ENCODE measurements around the gene OGDH. TPM values are rescaled to one million over a fixed set of nuclear protein-coding genes. Genes with fewer than 3 reads are reported as not detected.

Gene OGDH
- total and polyA plus RNA-seq, 10 of the 15 experiments (the other 5 are each of a cell fraction or from before 2014, with no cell fraction given), result 4.1 to 103 (median 48.4) TPM

DNA sequence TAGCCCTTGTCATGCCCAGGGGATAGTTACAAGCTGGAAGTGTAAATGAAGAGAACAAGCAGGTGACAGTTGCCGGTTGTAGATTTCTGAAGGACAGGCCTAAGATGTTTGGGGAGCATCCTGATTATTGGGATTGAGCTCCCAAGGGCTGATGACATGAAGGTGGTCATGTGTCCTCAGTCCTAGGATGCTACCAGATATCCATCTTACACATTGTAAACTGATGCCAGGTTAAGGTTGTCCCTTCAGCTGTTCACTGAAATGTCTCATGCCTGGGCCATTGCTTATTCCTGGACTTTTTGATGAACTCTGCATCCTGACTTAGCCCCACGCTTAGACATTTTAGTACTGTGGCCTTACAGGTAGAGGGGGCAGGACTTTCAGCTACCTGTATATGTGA is 143.6 kb downstream of the OGDH start:
- DNase-seq (ENCODE audit: low read depth, low spot score), result no peak
- TF ChIP-seq EGR1 (IDR thresholded peaks at IDR 0.05; ENCODE audit: borderline replicate concordance in 1 of 2, low read depth in 2 of 2, low read length in 2 of 2) (no peak), IKZF1 (conservative IDR thresholded peaks at IDR 0.05) (no peak), PAX5 (IDR thresholded peaks at IDR 0.05; ENCODE audit: borderline replicate concordance, low read depth, low read length) (no peak), WRNIP1 (IDR thresholded peaks at IDR 0.05; ENCODE audit: borderline replicate concordance, low read depth, low read length) (0 out of 2 replicates have a peak, but pooled peaks have one; percentile 77), POLR2AphosphoS2 (IDR thresholded peaks at IDR 0.05; ENCODE audit: low read depth, low read length) (no peak), NR2C2 (IDR thresholded peaks at IDR 0.05; ENCODE audit: borderline replicate concordance, control insufficient read depth, insufficient read length, low read depth) (no peak)
- 3% methylated on average over 2 of the region's 2 CpGs for WGBS (ENCODE audit: insufficient coverage, insufficient replicate concordance, low lambda C conversion rate, missing lambda C conversion rate)
- Histone ChIP-seq H3K4me1 (ENCODE audit: control insufficient read depth, insufficient read depth, low read length) (peaks cover 31% of the 10 kb centered on the region), H3K27me3 (replicated peaks in 1 of 2; ENCODE audit: control insufficient read depth in 2 of 2, insufficient read depth in 2 of 2, low read length in 1 of 2) (no peaks in the 10 kb centered on the region), H3K79me2 (ENCODE audit: control insufficient read depth, insufficient read depth, low read length) (peaks cover 64% of the 10 kb centered on the region), H4K20me1 (ENCODE audit: control insufficient read depth, insufficient read depth) (peaks cover 6% of the 10 kb centered on the region; the same call in 1 of the 2 replicates), H3K4me3 (peak overlapping the region; percentile 92), H3K9ac (ENCODE audit: control insufficient read depth, insufficient read depth, low read length) (peak overlapping the region; percentile 76), H3K9me3 (replicated peaks; ENCODE audit: control insufficient read depth, insufficient read depth, low read length) (no peaks in the 10 kb centered on the region), H2AFZ (ENCODE audit: control insufficient read depth, low read depth, low read length) (no peak overlapping the region), H3K36me3 (ENCODE audit: control insufficient read depth in 2 of 2, insufficient read depth in 2 of 2, low read length in 1 of 2) (peaks cover 0 to 7% of the 10 kb centered on the region in 2 experiments; a peak in 2 of 4 replicates), H3K27ac (ENCODE audit: control insufficient read depth, insufficient read depth) (peak overlapping the region; percentile 92), H3K4me2 (ENCODE audit: control insufficient read depth, insufficient read depth) (peak overlapping the region; percentile 35)
- no peak; the same call in 2 of the 3 replicates for ATAC-seq
- SMC1A ChIA-PET (ENCODE audit: uncharacterized antibody, unreplicated experiment), result interaction anchor here (0.6 to 5.4 kb wide), 25 partner anchors 14 to 176 kb away, joined by 3 to 79 read pairs (median 5); partner anchors contain the start of genes DDX56 and OGDH
- BruUV-seq (replicated peaks), result TSS peak; percentile 68
- RAD21 ChIA-PET (ENCODE audit: unreplicated experiment), result interaction anchor here (0.8 to 6.6 kb wide), 16 partner anchors 13 to 176 kb away, joined by 3 to 107 read pairs (median 6); partner anchors contain the start of genes DDX56, H2AZ2, OGDH and PURB
- CTCF ChIA-PET, result interaction anchor here (1.0 to 4.1 kb wide), 12 partner anchors 14 to 386 kb away, joined by 3 to 23 read pairs (median 6); partner anchors contain the start of gene H2AZ2
- intact Hi-C loops (cut with micrococcal nuclease; ENCODE audit: unreplicated experiment), result loop anchor here (1.0 to 5.0 kb wide), 4 partner anchors 19 to 163 kb away; partner anchors contain the start of genes H2AZ2 and OGDH
- FAIRE-seq, result no peak
- in situ Hi-C loops (cut with MboI), result no loop called here
- POLR2A ChIA-PET, result interaction anchor here (0.6 to 5.1 kb wide), 24 partner anchors 15 to 276 kb away, joined by 3 to 55 read pairs (median 8); partner anchors contain the start of genes CCM2, H2AZ2, OGDH and PURB
